SK-N-SH (cell line): ENCODE measurements around the gene RPA3. TPM values are rescaled to one million over a fixed set of nuclear protein-coding genes. Genes with fewer than 3 reads are reported as not detected.

Experiments used
- CTCF ChIA-PET: fragments of 300-600, 350-600 bp; formaldehyde crosslinking; extraction: SDS; loops from one replicate; lab custom pipeline; 2021; lab: Yijun Ruan, JAX
- POLR2A ChIA-PET: fragments of 350-600 bp; sonication (Branson Sonifier 250); formaldehyde crosslinking; extraction: SDS; loops from one replicate; lab custom pipeline; 2020; ENCODE audit warnings: antibody characterized with exemption, inconsistent platforms; lab: Yijun Ruan, JAX
- DNase-seq: peaks from one replicate; pipeline ENCODE4 v3.0.0; 2012
- H2AFZ ChIP-seq: fragments of 200-600 bp; sonication (generic); 2 replicates; pipeline ENCODE4 v1.8.1; 2016; ENCODE audit warnings: antibody characterized with exemption, mild to moderate bottlenecking, low read depth
- H3F3A ChIP-seq: fragments of 200-600 bp; sonication (generic); replicated peaks from 2 replicates; pipeline ENCODE3; 2016; ENCODE audit warnings: antibody characterized with exemption, mild to moderate bottlenecking; ENCODE audit not compliant: insufficient read depth
- H3K27ac ChIP-seq, 2 experiments: fragments of 200-500 bp in 1 of 2; fragments of 200-600 bp in 1 of 2; sonication (Bioruptor generic) in 1 of 2; sonication (generic), shearing (Covaris generic) in 1 of 2; 2 replicates each; pipeline versions ENCODE4 v1.5.1 to v1.6.1; 2014 to 2016; ENCODE audit warnings: low read depth in 2 of 2, inconsistent platforms in 1 of 2, low read length in 1 of 2, mild to moderate bottlenecking in 1 of 2, mixed read lengths in 1 of 2
- H3K27me3 ChIP-seq: fragments of 200-600 bp; sonication (generic), shearing (Covaris generic); 2 replicates; pipeline ENCODE4 v1.6.1; 2016; ENCODE audit warnings: mixed run types; ENCODE audit not compliant: insufficient read depth
- H3K36me3 ChIP-seq, 2 experiments: fragments of 200-500 bp in 1 of 2; fragments of 200-600 bp in 1 of 2; sonication (Bioruptor generic) in 1 of 2; sonication (generic) in 1 of 2; replicated peaks in 1 of 2; 2 replicates each; pipeline versions ENCODE3 to v1.5.1; 2014 to 2016; ENCODE audit warnings: low read length in 1 of 2, mild to moderate bottlenecking in 1 of 2; ENCODE audit not compliant: insufficient read depth in 2 of 2, control insufficient read depth in 1 of 2
- H3K4me1 ChIP-seq, 2 experiments: fragments of 200-500 bp in 1 of 2; fragments of 200-600 bp in 1 of 2; sonication (Bioruptor generic) in 1 of 2; sonication (generic), shearing (Covaris generic) in 1 of 2; 2 replicates each; pipeline versions ENCODE4 v1.5.1 to v1.6.1; 2014 to 2016; ENCODE audit warnings: low read depth in 1 of 2, low read length in 1 of 2, mixed run types in 1 of 2; ENCODE audit not compliant: insufficient read depth in 2 of 2, control insufficient read depth in 1 of 2
- H3K4me2 ChIP-seq: fragments of 200-600 bp; sonication (generic), shearing (Covaris generic); 2 replicates; pipeline ENCODE4 v1.6.1; 2017; ENCODE audit warnings: mixed run types
- H3K4me3 ChIP-seq, 2 experiments: fragments of 200-500 bp in 1 of 2; fragments of 200-600 bp in 1 of 2; sonication (Bioruptor generic) in 1 of 2; sonication (generic), shearing (Covaris generic) in 1 of 2; 2 replicates each; pipeline versions ENCODE4 v1.5.1 to v1.8.1; 2014 to 2016; ENCODE audit warnings: low read depth in 2 of 2, inconsistent platforms in 1 of 2, low read length in 1 of 2, mild to moderate bottlenecking in 1 of 2, mixed read lengths in 1 of 2, moderate library complexity in 1 of 2
- H3K79me2 ChIP-seq: fragments of 200-600 bp; sonication (generic); 2 replicates; pipeline ENCODE4 v1.8.1; 2017; ENCODE audit warnings: mild to moderate bottlenecking; ENCODE audit not compliant: insufficient read depth
- H3K9ac ChIP-seq: fragments of 200-600 bp; sonication (generic); 2 replicates; pipeline ENCODE4 v1.6.1; 2017; ENCODE audit warnings: mixed run types
- H3K9me2 ChIP-seq: fragments of 200-600 bp; sonication (generic); 2 replicates; pipeline ENCODE4 v1.6.1; 2017; ENCODE audit warnings: mixed run types
- H3K9me3 ChIP-seq: fragments of 200-600 bp; sonication (generic); 2 replicates; pipeline ENCODE4 v1.6.1; 2017; ENCODE audit warnings: mixed run types, mild to moderate bottlenecking, moderate library complexity
- H4K20me1 ChIP-seq: fragments of 200-600 bp; sonication (generic); 2 replicates; pipeline ENCODE4 v1.6.1; 2017; ENCODE audit warnings: mild to moderate bottlenecking, mixed run types; ENCODE audit not compliant: insufficient read depth
- ELF1 ChIP-seq: IDR thresholded peaks from 2 replicates; pipeline ENCODE4 v1.4.0; 2012
- GABPA ChIP-seq: IDR thresholded peaks from 2 replicates; pipeline ENCODE4 v1.4.0; 2012; ENCODE audit warnings: low read depth, mild to moderate bottlenecking
- MEF2A ChIP-seq: IDR thresholded peaks from 2 replicates; pipeline ENCODE4 v1.4.0; 2012; ENCODE audit warnings: low read depth, borderline replicate concordance
- MXI1 ChIP-seq: IDR thresholded peaks from 2 replicates; pipeline ENCODE4 v1.6.1; 2012; ENCODE audit warnings: mild to moderate bottlenecking, low read depth, low read length, improper control_type of control experiment
- NFIC ChIP-seq: IDR thresholded peaks from 2 replicates; pipeline ENCODE4 v1.4.0; 2012; ENCODE audit warnings: borderline replicate concordance
- POLR2AphosphoS5 ChIP-seq: IDR thresholded peaks from 2 replicates; pipeline ENCODE4 v1.6.1; 2012; ENCODE audit warnings: low read depth, low read length
- RAD21 ChIP-seq: IDR thresholded peaks from 2 replicates; pipeline ENCODE4 v1.6.1; 2012; ENCODE audit warnings: mild to moderate bottlenecking, low read length
- RFX5 ChIP-seq: IDR thresholded peaks from 2 replicates; pipeline ENCODE4 v1.6.1; 2012; ENCODE audit warnings: mild to moderate bottlenecking, improper control_type of control experiment, low read length
- SIN3A ChIP-seq: IDR thresholded peaks from 2 replicates; pipeline ENCODE4 v1.6.1; 2012; ENCODE audit warnings: low read depth, mild to moderate bottlenecking, low read length, moderate library complexity, borderline replicate concordance
- TAF1 ChIP-seq: IDR thresholded peaks from 2 replicates; pipeline ENCODE4 v1.6.1; 2012; ENCODE audit warnings: low read depth, mild to moderate bottlenecking, low read length, moderate library complexity, borderline replicate concordance
- TCF12 ChIP-seq: IDR thresholded peaks from 2 replicates; pipeline ENCODE4 v1.4.0; 2012
- WGBS: methylation state at CpG from one replicate; pipeline ENCODE4 v1.1.6; 2017; ENCODE audit warnings: low lambda C conversion rate; 5-methylcytosine and 5-hydroxymethylcytosine counted together
- polyA plus RNA-seq, 3 experiments: library from polyadenylated mRNA; depleted of rRNA; stranded (reverse); fragments of >200 nt; gene quantifications; 2 replicates each; pipeline ENCODE4 v1.2.3, GENCODE V29; 2012
- TF ChIP-seq, protein P1 (sequence below): fragments of 150-350 bp; IDR thresholded peaks from 2 replicates; pipeline ENCODE4 v1.6.1; 2016; ENCODE audit warnings: mild to moderate bottlenecking, low read depth, low read length
- TF ChIP-seq, protein P2 (sequence below): IDR thresholded peaks from 2 replicates; pipeline ENCODE4 v1.4.0; 2012; ENCODE audit warnings: low read depth, borderline replicate concordance
- TF ChIP-seq, protein P3 (sequence below): IDR thresholded peaks from 2 replicates; pipeline ENCODE4 v1.6.1; 2012; ENCODE audit warnings: mild to moderate bottlenecking, low read depth, low read length, moderate library complexity
- TF ChIP-seq, protein P4 (sequence below): IDR thresholded peaks from 2 replicates; pipeline ENCODE4 v1.4.0; 2012; ENCODE audit warnings: low read depth
- TF ChIP-seq, protein P5 (sequence below): IDR thresholded peaks from 2 replicates; pipeline ENCODE4 v1.4.0; 2012; ENCODE audit warnings: low read depth, borderline replicate concordance

The RPA3 gene
- polyA plus RNA-seq, 1 of the 3 experiments (the other 2 are of a cell fraction): 39.0 TPM

DNA sequence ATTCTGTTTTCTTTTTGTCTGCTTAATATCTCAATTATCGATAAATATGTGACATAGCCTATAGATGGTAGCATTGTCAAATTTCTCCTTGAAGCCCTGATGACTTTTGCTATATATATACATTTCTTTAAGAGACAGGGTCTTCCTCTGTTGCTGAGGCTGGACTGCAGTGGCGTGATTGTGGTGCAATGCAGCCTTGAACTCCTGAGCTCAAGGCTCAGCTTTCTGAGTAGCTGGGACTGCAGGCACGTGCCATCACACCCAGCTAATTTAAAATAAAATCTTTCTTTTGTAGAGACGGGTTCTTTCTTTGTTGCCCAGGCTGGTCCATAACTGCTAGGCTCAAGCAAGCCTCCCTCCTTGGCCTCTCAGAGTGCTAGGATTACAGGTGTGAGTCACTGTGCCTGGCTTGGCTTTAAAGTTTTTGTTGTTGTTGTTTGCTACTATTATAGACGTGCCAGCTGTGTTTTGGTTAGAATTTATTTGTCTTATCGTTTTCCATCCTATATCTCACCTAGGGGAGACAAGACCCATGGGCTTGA lies 70.8 kb downstream of the RPA3 start:
- H2AFZ ChIP-seq: no peak overlapping the region
- ChIA-PET POLR2A (no interaction called here), CTCF (interaction anchor here (0.6 to 0.9 kb wide), 3 partner anchors 12 to 34 kb away, joined by 3 read pairs; no protein-coding TSS in a partner anchor)
- H3K9me2 ChIP-seq: no peaks in the 10 kb centered on the region
- H4K20me1 ChIP-seq: no peaks in the 10 kb centered on the region
- DNase-seq: no peak
- H3K36me3 ChIP-seq: no peaks in the 10 kb centered on the region
- no peak overlapping the region for H3K4me2 ChIP-seq
- H3K4me1 ChIP-seq: peaks cover 0 to 16% of the 10 kb centered on the region in 2 experiments; a peak in 2 of 4 replicates
- H3F3A ChIP-seq: no peaks in the 10 kb centered on the region
- no peaks in the 10 kb centered on the region for H3K9me3 ChIP-seq
- H3K79me2 ChIP-seq: peaks cover 21% of the 10 kb centered on the region; the same call in 1 of the 2 replicates
- no peak overlapping the region for H3K27ac ChIP-seq
- TF ChIP-seq, protein P1, sequence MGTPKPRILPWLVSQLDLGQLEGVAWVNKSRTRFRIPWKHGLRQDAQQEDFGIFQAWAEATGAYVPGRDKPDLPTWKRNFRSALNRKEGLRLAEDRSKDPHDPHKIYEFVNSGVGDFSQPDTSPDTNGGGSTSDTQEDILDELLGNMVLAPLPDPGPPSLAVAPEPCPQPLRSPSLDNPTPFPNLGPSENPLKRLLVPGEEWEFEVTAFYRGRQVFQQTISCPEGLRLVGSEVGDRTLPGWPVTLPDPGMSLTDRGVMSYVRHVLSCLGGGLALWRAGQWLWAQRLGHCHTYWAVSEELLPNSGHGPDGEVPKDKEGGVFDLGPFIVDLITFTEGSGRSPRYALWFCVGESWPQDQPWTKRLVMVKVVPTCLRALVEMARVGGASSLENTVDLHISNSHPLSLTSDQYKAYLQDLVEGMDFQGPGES: no peak
- no peak for TF ChIP-seq RFX5
- TF ChIP-seq ELF1: no peak
- no peak for TF ChIP-seq RAD21
- no peak for TF ChIP-seq TCF12
- TF ChIP-seq GABPA: no peak
- TF ChIP-seq, protein P2, sequence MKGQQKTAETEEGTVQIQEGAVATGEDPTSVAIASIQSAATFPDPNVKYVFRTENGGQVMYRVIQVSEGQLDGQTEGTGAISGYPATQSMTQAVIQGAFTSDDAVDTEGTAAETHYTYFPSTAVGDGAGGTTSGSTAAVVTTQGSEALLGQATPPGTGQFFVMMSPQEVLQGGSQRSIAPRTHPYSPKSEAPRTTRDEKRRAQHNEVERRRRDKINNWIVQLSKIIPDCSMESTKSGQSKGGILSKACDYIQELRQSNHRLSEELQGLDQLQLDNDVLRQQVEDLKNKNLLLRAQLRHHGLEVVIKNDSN: no peak
- TF ChIP-seq MEF2A: no peak
- TF ChIP-seq, all 33 proteins: peak for 0
- 70% methylated on average over 6 of the region's 6 CpGs for WGBS
- no peaks in the 10 kb centered on the region for H3K27me3 ChIP-seq
- H3K9ac ChIP-seq: no peak overlapping the region
- no peak overlapping the region for H3K4me3 ChIP-seq

DNA sequence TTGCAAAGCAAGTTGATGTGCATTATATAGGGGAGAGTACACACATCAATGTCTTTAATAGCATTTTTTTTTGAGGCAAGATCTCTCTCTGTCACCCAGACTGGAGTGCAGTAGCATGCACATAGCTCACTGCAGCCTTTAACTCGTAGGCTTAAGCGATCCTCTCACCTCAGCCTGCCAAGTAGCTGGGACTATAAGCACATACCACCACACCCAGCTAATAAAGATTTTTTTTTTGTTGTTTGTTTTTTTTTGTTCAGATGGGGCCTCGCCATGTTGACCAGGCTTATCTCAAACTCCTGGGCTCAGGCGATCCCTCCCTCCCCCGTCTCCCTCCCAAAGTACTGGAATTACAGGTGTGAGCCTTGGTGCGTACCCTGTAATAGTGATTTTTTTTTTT lies 76.3 kb downstream of the RPA3 start:
- H3K4me2 ChIP-seq: peak overlapping the region; percentile 81
- DNase-seq: no peak
- CTCF ChIA-PET: interaction anchor here (0.7 to 4.3 kb wide), 13 partner anchors 10 to 654 kb away, joined by 3 to 23 read pairs (median 4); no protein-coding TSS in a partner anchor
- H2AFZ ChIP-seq: peak overlapping the region; percentile 91
- peak overlapping the region; percentile 79 to 85; a peak in 3 of 4 replicates for H3K4me3 ChIP-seq
- H3K9me3 ChIP-seq: no peaks in the 10 kb centered on the region
- H3K27ac ChIP-seq: peak overlapping the region in 1 of 2 experiments; percentile 96; a peak in 3 of 4 replicates
- peaks cover 42% of the 10 kb centered on the region for H3K79me2 ChIP-seq
- no peaks in the 10 kb centered on the region for H4K20me1 ChIP-seq
- H3K36me3 ChIP-seq: peaks cover 3 to 8% of the 10 kb centered on the region in 2 experiments
- POLR2A ChIA-PET: interaction anchor here (0.6 to 1.6 kb wide), 4 partner anchors 39 to 649 kb away, joined by 3 to 6 read pairs (median 3); partner anchors contain the start of gene C1GALT1
- peaks cover 0 to 21% of the 10 kb centered on the region in 2 experiments; a peak in 2 of 4 replicates for H3K4me1 ChIP-seq
- no peaks in the 10 kb centered on the region for H3F3A ChIP-seq
- H3K9ac ChIP-seq: peak overlapping the region; percentile 68; the same call in 1 of the 2 replicates
- no peaks in the 10 kb centered on the region for H3K27me3 ChIP-seq
- H3K9me2 ChIP-seq: no peaks in the 10 kb centered on the region
- 81% methylated on average over 6 of the region's 6 CpGs for WGBS
- TF ChIP-seq POLR2AphosphoS5: no peak
- TF ChIP-seq, protein P2: no peak
- TF ChIP-seq, protein P1: no peak
- TF ChIP-seq, protein P3, sequence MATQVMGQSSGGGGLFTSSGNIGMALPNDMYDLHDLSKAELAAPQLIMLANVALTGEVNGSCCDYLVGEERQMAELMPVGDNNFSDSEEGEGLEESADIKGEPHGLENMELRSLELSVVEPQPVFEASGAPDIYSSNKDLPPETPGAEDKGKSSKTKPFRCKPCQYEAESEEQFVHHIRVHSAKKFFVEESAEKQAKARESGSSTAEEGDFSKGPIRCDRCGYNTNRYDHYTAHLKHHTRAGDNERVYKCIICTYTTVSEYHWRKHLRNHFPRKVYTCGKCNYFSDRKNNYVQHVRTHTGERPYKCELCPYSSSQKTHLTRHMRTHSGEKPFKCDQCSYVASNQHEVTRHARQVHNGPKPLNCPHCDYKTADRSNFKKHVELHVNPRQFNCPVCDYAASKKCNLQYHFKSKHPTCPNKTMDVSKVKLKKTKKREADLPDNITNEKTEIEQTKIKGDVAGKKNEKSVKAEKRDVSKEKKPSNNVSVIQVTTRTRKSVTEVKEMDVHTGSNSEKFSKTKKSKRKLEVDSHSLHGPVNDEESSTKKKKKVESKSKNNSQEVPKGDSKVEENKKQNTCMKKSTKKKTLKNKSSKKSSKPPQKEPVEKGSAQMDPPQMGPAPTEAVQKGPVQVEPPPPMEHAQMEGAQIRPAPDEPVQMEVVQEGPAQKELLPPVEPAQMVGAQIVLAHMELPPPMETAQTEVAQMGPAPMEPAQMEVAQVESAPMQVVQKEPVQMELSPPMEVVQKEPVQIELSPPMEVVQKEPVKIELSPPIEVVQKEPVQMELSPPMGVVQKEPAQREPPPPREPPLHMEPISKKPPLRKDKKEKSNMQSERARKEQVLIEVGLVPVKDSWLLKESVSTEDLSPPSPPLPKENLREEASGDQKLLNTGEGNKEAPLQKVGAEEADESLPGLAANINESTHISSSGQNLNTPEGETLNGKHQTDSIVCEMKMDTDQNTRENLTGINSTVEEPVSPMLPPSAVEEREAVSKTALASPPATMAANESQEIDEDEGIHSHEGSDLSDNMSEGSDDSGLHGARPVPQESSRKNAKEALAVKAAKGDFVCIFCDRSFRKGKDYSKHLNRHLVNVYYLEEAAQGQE: no peak
- TF ChIP-seq, protein P4, sequence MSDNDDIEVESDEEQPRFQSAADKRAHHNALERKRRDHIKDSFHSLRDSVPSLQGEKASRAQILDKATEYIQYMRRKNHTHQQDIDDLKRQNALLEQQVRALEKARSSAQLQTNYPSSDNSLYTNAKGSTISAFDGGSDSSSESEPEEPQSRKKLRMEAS: no peak
- TF ChIP-seq GABPA: no peak
- TF ChIP-seq TAF1: no peak
- no peak for TF ChIP-seq NFIC
- TF ChIP-seq MXI1: no peak
- TF ChIP-seq SIN3A: no peak
- TF ChIP-seq, protein P5, sequence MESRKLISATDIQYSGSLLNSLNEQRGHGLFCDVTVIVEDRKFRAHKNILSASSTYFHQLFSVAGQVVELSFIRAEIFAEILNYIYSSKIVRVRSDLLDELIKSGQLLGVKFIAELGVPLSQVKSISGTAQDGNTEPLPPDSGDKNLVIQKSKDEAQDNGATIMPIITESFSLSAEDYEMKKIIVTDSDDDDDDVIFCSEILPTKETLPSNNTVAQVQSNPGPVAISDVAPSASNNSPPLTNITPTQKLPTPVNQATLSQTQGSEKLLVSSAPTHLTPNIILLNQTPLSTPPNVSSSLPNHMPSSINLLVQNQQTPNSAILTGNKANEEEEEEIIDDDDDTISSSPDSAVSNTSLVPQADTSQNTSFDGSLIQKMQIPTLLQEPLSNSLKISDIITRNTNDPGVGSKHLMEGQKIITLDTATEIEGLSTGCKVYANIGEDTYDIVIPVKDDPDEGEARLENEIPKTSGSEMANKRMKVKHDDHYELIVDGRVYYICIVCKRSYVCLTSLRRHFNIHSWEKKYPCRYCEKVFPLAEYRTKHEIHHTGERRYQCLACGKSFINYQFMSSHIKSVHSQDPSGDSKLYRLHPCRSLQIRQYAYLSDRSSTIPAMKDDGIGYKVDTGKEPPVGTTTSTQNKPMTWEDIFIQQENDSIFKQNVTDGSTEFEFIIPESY: no peak
